ENCODE data around the gene STK38. TPM values are rescaled to one million over a fixed set of nuclear protein-coding genes. Genes with fewer than 3 reads are reported as not detected.

STK38 gene
- total and polyA plus RNA-seq, 2 of the 13 experiments (the other 11 are each of a cell fraction or from before 2014, with no cell fraction given) = 10.3 to 20.7 TPM

GRCh38 chr6:36594029-36594815 is 46.9 kb upstream of the STK38 start, which contains the start of gene SRSF3 (continued):
- TF ChIP-seq CENPT (CRISPR knock-in tag; IDR thresholded peaks at IDR 0.05; ENCODE audit: low read depth) = no peak
- TF ChIP-seq, protein P1, sequence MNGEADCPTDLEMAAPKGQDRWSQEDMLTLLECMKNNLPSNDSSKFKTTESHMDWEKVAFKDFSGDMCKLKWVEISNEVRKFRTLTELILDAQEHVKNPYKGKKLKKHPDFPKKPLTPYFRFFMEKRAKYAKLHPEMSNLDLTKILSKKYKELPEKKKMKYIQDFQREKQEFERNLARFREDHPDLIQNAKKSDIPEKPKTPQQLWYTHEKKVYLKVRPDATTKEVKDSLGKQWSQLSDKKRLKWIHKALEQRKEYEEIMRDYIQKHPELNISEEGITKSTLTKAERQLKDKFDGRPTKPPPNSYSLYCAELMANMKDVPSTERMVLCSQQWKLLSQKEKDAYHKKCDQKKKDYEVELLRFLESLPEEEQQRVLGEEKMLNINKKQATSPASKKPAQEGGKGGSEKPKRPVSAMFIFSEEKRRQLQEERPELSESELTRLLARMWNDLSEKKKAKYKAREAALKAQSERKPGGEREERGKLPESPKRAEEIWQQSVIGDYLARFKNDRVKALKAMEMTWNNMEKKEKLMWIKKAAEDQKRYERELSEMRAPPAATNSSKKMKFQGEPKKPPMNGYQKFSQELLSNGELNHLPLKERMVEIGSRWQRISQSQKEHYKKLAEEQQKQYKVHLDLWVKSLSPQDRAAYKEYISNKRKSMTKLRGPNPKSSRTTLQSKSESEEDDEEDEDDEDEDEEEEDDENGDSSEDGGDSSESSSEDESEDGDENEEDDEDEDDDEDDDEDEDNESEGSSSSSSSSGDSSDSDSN (CRISPR knock-in tag; IDR thresholded peaks at IDR 0.05) = peak; percentile 91
- TF ChIP-seq, protein P2, sequence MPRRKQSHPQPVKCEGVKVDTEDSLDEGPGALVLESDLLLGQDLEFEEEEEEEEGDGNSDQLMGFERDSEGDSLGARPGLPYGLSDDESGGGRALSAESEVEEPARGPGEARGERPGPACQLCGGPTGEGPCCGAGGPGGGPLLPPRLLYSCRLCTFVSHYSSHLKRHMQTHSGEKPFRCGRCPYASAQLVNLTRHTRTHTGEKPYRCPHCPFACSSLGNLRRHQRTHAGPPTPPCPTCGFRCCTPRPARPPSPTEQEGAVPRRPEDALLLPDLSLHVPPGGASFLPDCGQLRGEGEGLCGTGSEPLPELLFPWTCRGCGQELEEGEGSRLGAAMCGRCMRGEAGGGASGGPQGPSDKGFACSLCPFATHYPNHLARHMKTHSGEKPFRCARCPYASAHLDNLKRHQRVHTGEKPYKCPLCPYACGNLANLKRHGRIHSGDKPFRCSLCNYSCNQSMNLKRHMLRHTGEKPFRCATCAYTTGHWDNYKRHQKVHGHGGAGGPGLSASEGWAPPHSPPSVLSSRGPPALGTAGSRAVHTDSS (CRISPR knock-in tag; conservative IDR thresholded peaks at IDR 0.05) = 0 out of 2 replicates have a peak, but pooled peaks have one; percentile 29
- peak; percentile 59; the same call in 1 of the 2 replicates for TF ChIP-seq ZNF281 (CRISPR knock-in tag; IDR thresholded peaks at IDR 0.05; ENCODE audit: borderline replicate concordance)
- peak; percentile 96 for TF ChIP-seq ZNF232 (CRISPR knock-in tag; IDR thresholded peaks at IDR 0.05; ENCODE audit: borderline replicate concordance)
- TF ChIP-seq HCFC1 (IDR thresholded peaks at IDR 0.05; ENCODE audit: low read depth, low read length) = peak; percentile 49; the same call in 1 of the 2 replicates
- TF ChIP-seq KDM4B (CRISPR knock-in tag; IDR thresholded peaks at IDR 0.05) = peak; percentile 85
- TF ChIP-seq ZNF672 (CRISPR knock-in tag; IDR thresholded peaks at IDR 0.05) = no peak
- TF ChIP-seq, protein P3, sequence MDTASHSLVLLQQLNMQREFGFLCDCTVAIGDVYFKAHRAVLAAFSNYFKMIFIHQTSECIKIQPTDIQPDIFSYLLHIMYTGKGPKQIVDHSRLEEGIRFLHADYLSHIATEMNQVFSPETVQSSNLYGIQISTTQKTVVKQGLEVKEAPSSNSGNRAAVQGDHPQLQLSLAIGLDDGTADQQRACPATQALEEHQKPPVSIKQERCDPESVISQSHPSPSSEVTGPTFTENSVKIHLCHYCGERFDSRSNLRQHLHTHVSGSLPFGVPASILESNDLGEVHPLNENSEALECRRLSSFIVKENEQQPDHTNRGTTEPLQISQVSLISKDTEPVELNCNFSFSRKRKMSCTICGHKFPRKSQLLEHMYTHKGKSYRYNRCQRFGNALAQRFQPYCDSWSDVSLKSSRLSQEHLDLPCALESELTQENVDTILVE (CRISPR knock-in tag; IDR thresholded peaks at IDR 0.05) = peak; percentile 93
- TF ChIP-seq HNRNPL (IDR thresholded peaks at IDR 0.05; ENCODE audit: low read depth, low read length) = peak; percentile 85; the same call in 1 of the 2 replicates
- TF ChIP-seq HOXA9 (CRISPR knock-in tag; IDR thresholded peaks at IDR 0.05; ENCODE audit: borderline replicate concordance) = no peak; the same call in 1 of the 2 replicates
- 0 out of 2 replicates have a peak, but pooled peaks have one; percentile 55 for TF ChIP-seq PCBP1 (IDR thresholded peaks at IDR 0.05; ENCODE audit: borderline replicate concordance, low read depth, low read length)
- no peak for TF ChIP-seq ZMAT3 (CRISPR knock-in tag; conservative IDR thresholded peaks at IDR 0.05)
- peak; percentile 100 for TF ChIP-seq ZNF263 (CRISPR knock-in tag; IDR thresholded peaks at IDR 0.05)
- TF ChIP-seq ZFP41 (CRISPR knock-in tag; IDR thresholded peaks at IDR 0.05; ENCODE audit: borderline replicate concordance) = peak; percentile 76; the same call in 1 of the 2 replicates
- TF ChIP-seq MAFF (IDR thresholded peaks at IDR 0.05; ENCODE audit: low read depth, low read length) = no peak
- TF ChIP-seq HNRNPH1 (optimal IDR thresholded peaks at IDR 0.05; ENCODE audit: low read depth, low read length) = peak; percentile 84
- peak; percentile 60; the same call in 1 of the 2 replicates for TF ChIP-seq ZFP36L1 (CRISPR knock-in tag; IDR thresholded peaks at IDR 0.05)
- no peak; the same call in 1 of the 2 replicates for TF ChIP-seq KLF12 (CRISPR knock-in tag; IDR thresholded peaks at IDR 0.05; ENCODE audit: borderline replicate concordance)
- peak; percentile 67 for TF ChIP-seq SRSF4 (IDR thresholded peaks at IDR 0.05; ENCODE audit: low read depth, low read length, poor library complexity, severe bottlenecking)
- TF ChIP-seq ZFP36 (IDR thresholded peaks at IDR 0.05; ENCODE audit: borderline replicate concordance, low read depth, low read length, partially characterized antibody) = no peak
